Lung (tissue), 12 donors: ENCODE data around the gene SFT2D3. TPM values are rescaled to one million over a fixed set of nuclear protein-coding genes. Genes with fewer than 3 reads are reported as not detected.

Experiments used
- ATAC-seq: fragments of 200-7000 bp; cut with Tn5 transposase; one replicate; pipeline ENCODE4 v1.9.1; 2020; ENCODE audit warnings: moderate number of reproducible peaks; ENCODE audit not compliant: insufficient read depth, low FRiP score
- DNase-seq, 3 donors: peaks; one replicate each; pipeline ENCODE4 v3.0.0-alpha.2; 2013 to 2017
- H3K27ac ChIP-seq, 2 donors: one replicate each; pipeline ENCODE4 v1.5.1; 2013; ENCODE audit warnings: mild to moderate bottlenecking in 2 of 2, moderate library complexity in 2 of 2, control low read depth in 1 of 2, inconsistent platforms in 1 of 2, low read depth in 1 of 2, low read length in 1 of 2
- H3K27me3 ChIP-seq, 3 donors: one replicate each; pipeline ENCODE4 v1.5.1; 2013; ENCODE audit warnings: low read length in 2 of 3; ENCODE audit not compliant: control insufficient read depth in 3 of 3, insufficient read depth in 3 of 3
- H3K36me3 ChIP-seq, 4 donors: one replicate each; pipeline ENCODE4 v1.5.1; 2013; ENCODE audit warnings: low read length in 4 of 4, mild to moderate bottlenecking in 1 of 4, moderate library complexity in 1 of 4; ENCODE audit not compliant: control insufficient read depth in 4 of 4, insufficient read depth in 4 of 4
- H3K4me1 ChIP-seq, 5 donors: one replicate each; pipeline ENCODE4 v1.5.1; 2013; ENCODE audit warnings: low read length in 5 of 5, mild to moderate bottlenecking in 2 of 5, moderate library complexity in 1 of 5; ENCODE audit not compliant: control insufficient read depth in 5 of 5, insufficient read depth in 5 of 5
- H3K4me3 ChIP-seq: one replicate; pipeline ENCODE4 v1.5.1; 2013; ENCODE audit warnings: mild to moderate bottlenecking, control low read depth, moderate library complexity
- H3K9ac ChIP-seq, 2 donors: one replicate each; pipeline ENCODE4 v1.5.1; 2013; ENCODE audit warnings: low read length in 2 of 2, control low read depth in 1 of 2; ENCODE audit not compliant: insufficient read depth in 1 of 2
- H3K9me3 ChIP-seq, 4 donors: one replicate each; pipeline ENCODE4 v1.5.1; 2013; ENCODE audit warnings: low read length in 3 of 4, mild to moderate bottlenecking in 1 of 4, moderate library complexity in 1 of 4; ENCODE audit not compliant: control insufficient read depth in 4 of 4, insufficient read depth in 3 of 4
- CTCF ChIP-seq: IDR thresholded peaks from 2 replicates; pipeline ENCODE4 v1.5.1; 2012; ENCODE audit warnings: mild to moderate bottlenecking; ENCODE audit errors: control extremely low read depth, extremely low read depth
- WGBS, 2 donors: extraction: QIAGEN DNeasy Blood & Tissue Kit; methylation state at CpG; one replicate each; pipeline ENCODE4 v1.1.7; 2013; 5-methylcytosine and 5-hydroxymethylcytosine counted together
- polyA plus RNA-seq, 2 donors: library from polyadenylated mRNA; stranded (reverse); fragments of 200-250 nt; gene quantifications; one replicate each; pipeline ENCODE4 v1.2.1, GENCODE V29; 2013
- total RNA-seq, 2 donors: library from RNA; depleted of rRNA in 1 of 2; stranded (reverse); fragments of >200 nt in 1 of 2; gene quantifications; one replicate each; pipeline ENCODE4 v1.2.1, GENCODE V29; 2014 to 2021
- donor health status: control.
- donor health status: control.
- donor health status: Bipolar disorder and iron deficiency.
- donor health status: healthy.
- donor health status: DM: yes; HTN: yes; CAD: no.

SFT2D3 gene
- total and polyA plus RNA-seq, 4 donors: 5.0 to 11.0 (median 8.5) TPM

DNA sequence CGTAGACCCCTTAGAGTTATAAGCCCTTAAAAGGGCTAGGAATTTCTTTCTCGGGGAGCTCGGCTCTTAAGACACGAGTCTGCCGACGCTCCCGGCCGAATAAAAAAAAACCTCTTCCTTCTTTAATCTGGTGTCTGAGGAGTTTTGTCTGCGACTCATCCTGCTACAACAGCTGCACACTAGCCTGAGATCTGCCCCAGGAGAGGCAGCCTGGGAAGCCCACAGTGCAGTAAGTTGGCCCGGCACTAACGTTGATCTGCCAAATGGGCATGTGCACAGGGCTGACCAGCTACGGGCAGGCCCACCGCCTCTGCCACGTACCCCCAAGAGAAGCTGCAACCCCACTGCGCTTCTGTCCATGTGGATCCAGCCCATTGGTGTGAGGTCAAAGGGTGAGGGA, 17.5 kb upstream of the SFT2D3 start:
- peaks cover 0 to under 1% (median 0%) of the 10 kb centered on the region in 4 donors for H3K9me3 ChIP-seq
- no peaks in the 10 kb centered on the region for H3K27me3 ChIP-seq
- WGBS, 2 donors: 80 to 86% methylated on average over 15 of the region's 15 CpGs
- H3K4me1 ChIP-seq: peaks cover 0 to 30% (median 5%) of the 10 kb centered on the region in 5 donors
- ATAC-seq (no peak), DNase-seq (peak; percentile 36 to 63 (median 60))
- no peak for TF ChIP-seq CTCF
- H3K9ac ChIP-seq: peak overlapping the region in 1 of 2 donors; percentile 13
- peak overlapping the region in 1 of 2 donors; percentile 40 for H3K27ac ChIP-seq
- no peak overlapping the region for H3K4me3 ChIP-seq
- H3K36me3 ChIP-seq: no peaks in the 10 kb centered on the region

GRCh38 chr2:127685410-127686080, 15.8 kb upstream of the SFT2D3 start:
- no peak for TF ChIP-seq CTCF
- peaks cover 0 to 5% (median 0%) of the 10 kb centered on the region in 4 donors for H3K9me3 ChIP-seq
- no peaks in the 10 kb centered on the region for H3K36me3 ChIP-seq
- DNase-seq: no peak
- no peaks in the 10 kb centered on the region for H3K27me3 ChIP-seq
- peak overlapping the region in 1 of 2 donors; percentile 6 for H3K9ac ChIP-seq
- H3K4me3 ChIP-seq: no peak overlapping the region
- no peak for ATAC-seq
- no peak overlapping the region for H3K27ac ChIP-seq
- H3K4me1 ChIP-seq: peaks cover 0 to 30% (median 5%) of the 10 kb centered on the region in 5 donors
- WGBS, 2 donors: 79 to 87% methylated on average over 8 of the region's 8 CpGs

DNA sequence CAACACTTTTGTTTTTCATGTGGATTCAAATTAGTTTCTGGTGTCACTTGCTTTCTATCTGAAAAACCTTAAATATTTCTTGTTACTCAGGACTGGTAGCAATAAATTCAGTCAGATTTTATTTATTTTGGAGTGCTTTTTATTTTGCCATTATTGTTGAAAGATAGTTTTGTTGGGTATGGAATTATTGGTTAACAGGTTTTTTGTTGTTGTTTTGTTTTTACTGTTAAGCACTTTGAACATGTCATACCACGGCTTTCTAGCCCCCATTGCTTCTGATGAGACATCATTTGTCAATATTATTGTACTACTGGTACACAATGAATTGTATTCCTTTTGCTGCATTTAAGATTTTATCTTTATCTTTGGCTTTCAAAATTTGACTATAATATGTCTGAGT, 12.9 kb upstream of the SFT2D3 start:
- TF ChIP-seq CTCF: no peak
- DNase-seq: no peak
- 76 to 86% methylated on average over 1 of the region's 1 CpG for WGBS, 2 donors
- no peak overlapping the region for H3K4me3 ChIP-seq
- H3K9me3 ChIP-seq: peaks cover 0 to 5% (median 0%) of the 10 kb centered on the region in 4 donors
- ATAC-seq: no peak
- H3K4me1 ChIP-seq: peaks cover 0 to 6% (median 0%) of the 10 kb centered on the region in 5 donors
- H3K27ac ChIP-seq: no peak overlapping the region
- H3K36me3 ChIP-seq: no peaks in the 10 kb centered on the region
- H3K9ac ChIP-seq: no peak overlapping the region
- H3K27me3 ChIP-seq: no peaks in the 10 kb centered on the region

DNA sequence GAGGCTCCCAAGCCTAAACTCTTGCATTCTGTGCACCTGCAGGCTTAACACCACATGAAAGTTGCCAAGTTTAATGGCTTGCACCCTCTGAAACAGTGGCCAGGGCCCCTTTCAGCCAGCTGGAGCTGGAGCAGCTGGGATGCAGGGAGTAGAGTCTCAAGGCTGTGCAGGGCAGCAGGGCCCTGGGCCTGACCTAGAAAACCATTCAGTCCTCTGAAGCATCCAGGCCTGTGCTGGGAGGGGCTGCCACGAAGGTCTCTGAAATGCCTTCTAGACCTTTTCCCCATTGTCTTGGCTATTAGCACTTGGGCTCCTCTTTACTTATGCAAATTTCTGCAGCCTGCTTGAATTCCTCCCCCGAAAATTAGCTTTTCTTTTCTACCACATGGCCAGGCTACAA, 10.6 kb upstream of the SFT2D3 start:
- 91 to 94% methylated on average over 2 of the region's 2 CpGs for WGBS, 2 donors
- Histone ChIP-seq H3K27ac (no peak overlapping the region), H3K9ac (no peak overlapping the region), H3K36me3 (no peaks in the 10 kb centered on the region), H3K4me1 (no peaks in the 10 kb centered on the region), H3K9me3 (peaks cover 0 to 5% (median 0%) of the 10 kb centered on the region in 4 donors), H3K4me3 (no peak overlapping the region), H3K27me3 (no peaks in the 10 kb centered on the region)
- ATAC-seq (no peak), DNase-seq (no peak)
- no peak for TF ChIP-seq CTCF
